ENCODE measurements around the gene KIF6. TPM values are rescaled to one million over a fixed set of nuclear protein-coding genes. Genes with fewer than 3 reads are reported as not detected.

KIF6 gene
- total and polyA plus RNA-seq, 2 of the 8 experiments (the other 6 are each of a cell fraction or from before 2014, with no cell fraction given): 0.53 to 0.65 TPM

- H2BK15ac ChIP-seq (ENCODE audit: low read length): no peak overlapping the region
- no peak overlapping the region for H3K23ac ChIP-seq (ENCODE audit: insufficient read length)
- no peak overlapping the region for H2BK12ac ChIP-seq (ENCODE audit: low read depth, low read length)
- no peak overlapping the region for H2AK5ac ChIP-seq (ENCODE audit: low read depth, low read length)
- no peak overlapping the region for H3K56ac ChIP-seq (replicated peaks; ENCODE audit: insufficient read length, low read depth, low read length)
- no peak overlapping the region for H3K14ac ChIP-seq (ENCODE audit: insufficient read length)
- H3K4ac ChIP-seq (replicated peaks; ENCODE audit: insufficient read length, low read depth, low read length): no peak overlapping the region
- no peak overlapping the region for H3K27ac ChIP-seq (ENCODE audit: low read depth, low read length)
- H4K91ac ChIP-seq (replicated peaks; ENCODE audit: insufficient read length, low read length): no peak overlapping the region
- no peak overlapping the region for H3K18ac ChIP-seq (ENCODE audit: extremely low read depth, low read length)
- no peaks in the 10 kb centered on the region for H3K9me3 ChIP-seq (ENCODE audit: insufficient read depth in 2 of 2, low read depth in 1 of 2, low read length in 1 of 2)
- no peak overlapping the region for H2AFZ ChIP-seq (ENCODE audit: low read length)
- no peak overlapping the region for H3K4me2 ChIP-seq (ENCODE audit: insufficient read depth in 1 of 2, low read depth in 2 of 2, low read length in 2 of 2)
- FAIRE-seq (no peak), DNase-seq (ENCODE audit: low read depth in 1 of 2, low spot score in 2 of 2) (no peak)
- POLR2A ChIA-PET (ENCODE audit: partially characterized antibody): no interaction called here
- no peak overlapping the region for H2BK120ac ChIP-seq (replicated peaks; ENCODE audit: low read depth, low read length)
- no peaks in the 10 kb centered on the region for H3K36me3 ChIP-seq (ENCODE audit: control insufficient read depth in 2 of 4, insufficient read depth in 4 of 4, low read length in 3 of 4)
- peaks cover 0 to 2% of the 10 kb centered on the region in 2 experiments for H4K20me1 ChIP-seq (replicated peaks in 1 of 2; ENCODE audit: control insufficient read depth in 1 of 2, insufficient read depth in 2 of 2, low read length in 2 of 2)
- no peaks in the 10 kb centered on the region; the same call in 1 of the 2 replicates for H3K79me1 ChIP-seq (ENCODE audit: low read depth, low read length)
- H3K27me3 ChIP-seq (replicated peaks in 1 of 4; ENCODE audit: control insufficient read depth in 3 of 4, extremely low read depth in 1 of 4, insufficient read depth in 3 of 4, low read length in 3 of 4): peaks cover 20 to 39% (median 36%) of the 10 kb centered on the region in 4 experiments
- no peak overlapping the region for H3K9ac ChIP-seq (replicated peaks in 1 of 4; ENCODE audit: extremely low read depth in 1 of 4, low read depth in 3 of 4, low read length in 3 of 4)
- WGBS, 2 experiments (ENCODE audit: extremely low coverage in 1 of 2, insufficient coverage in 1 of 2, insufficient read length in 1 of 2, insufficient replicate concordance in 2 of 2, low coverage in 1 of 2, low lambda C conversion rate in 2 of 2, missing lambda C conversion rate in 1 of 2): 87% methylated on average over 3 of the region's 3 CpGs; no CpG with 5 or more reads in 1 of the 2 experiments
- peaks cover 12% of the 10 kb centered on the region; the same call in 1 of the 2 replicates for H3K23me2 ChIP-seq (ENCODE audit: low read depth, low read length)
- no peak overlapping the region for H4K5ac ChIP-seq (ENCODE audit: insufficient read length, low read depth, low read length)
- H2BK5ac ChIP-seq (ENCODE audit: low read depth, low read length): no peak overlapping the region
- no peak overlapping the region for H4K8ac ChIP-seq (ENCODE audit: extremely low read depth, insufficient read depth, low read length)
- no peak overlapping the region for H2BK20ac ChIP-seq (ENCODE audit: low read length)
- no peaks in the 10 kb centered on the region for H3K79me2 ChIP-seq (ENCODE audit: control insufficient read depth in 1 of 2, insufficient read depth in 2 of 2, low read length in 2 of 2)
- H3K4me1 ChIP-seq (replicated peaks in 1 of 4; ENCODE audit: control insufficient read depth in 3 of 4, insufficient read depth in 4 of 4, low read length in 3 of 4): peaks cover 0 to 5% (median 3%) of the 10 kb centered on the region in 4 experiments; a peak in 4 of 7 replicates
- CTCF ChIA-PET (ENCODE audit: partially characterized antibody): interaction anchor here (1.4 to 47.4 kb wide), 3 partner anchors 14 to 251 kb away, joined by 3 to 1738 read pairs (median 4); partner anchors contain the start of gene KCNK5
- no peak overlapping the region for H3K4me3 ChIP-seq (ENCODE audit: extremely low read depth in 1 of 4, insufficient read depth in 2 of 4, low read depth in 3 of 4, low read length in 4 of 4)
- TF ChIP-seq POU5F1 (IDR thresholded peaks at IDR 0.05; ENCODE audit: low read depth, low read length) (no peak), CBX8 (IDR thresholded peaks at IDR 0.05; ENCODE audit: borderline replicate concordance, low read depth, low read length) (no peak), EZH2 (IDR thresholded peaks at IDR 0.05; ENCODE audit: low read depth, low read length, severe bottlenecking) (no peak), SP1 (IDR thresholded peaks at IDR 0.05; ENCODE audit: low read depth, low read length) (no peak), JUN (IDR thresholded peaks at IDR 0.05; ENCODE audit: low read depth, low read length) (no peak), SP4 (IDR thresholded peaks at IDR 0.05; ENCODE audit: low read length) (no peak), E2F6 (IDR thresholded peaks at IDR 0.05) (no peak), CEBPB (IDR thresholded peaks at IDR 0.05; ENCODE audit: low read depth, low read length) (no peak), CHD2 (IDR thresholded peaks at IDR 0.05; ENCODE audit: low read length) (no peak), KDM5A (IDR thresholded peaks at IDR 0.05; ENCODE audit: low read length) (no peak), RAD21 (IDR thresholded peaks at IDR 0.05 in 1 of 2, conservative IDR thresholded peaks at IDR 0.05 in 1 of 2; ENCODE audit: low read depth in 2 of 2, low read length in 2 of 2) (no peak), ASH2L (IDR thresholded peaks at IDR 0.05; ENCODE audit: low read length) (no peak), JUND (IDR thresholded peaks at IDR 0.05; ENCODE audit: low read length) (no peak), SAP30 (IDR thresholded peaks at IDR 0.05; ENCODE audit: insufficient read depth, insufficient replicate concordance, low read length) (no peak), SP2 (IDR thresholded peaks at IDR 0.05; ENCODE audit: low read length) (no peak)
Measured at GRCh38 chr6:39317256-39317655, 408.0 kb downstream of the KIF6 start.

Data from H1 (cell line).